ENCODE data around the gene CYP4V2. TPM values are rescaled to one million over a fixed set of nuclear protein-coding genes. Genes with fewer than 3 reads are reported as not detected.
A peak's percentile ranks its signal among the peaks of the same experiment; 100 is the strongest.

CYP4V2 gene
- total and polyA plus RNA-seq, 2 donors (not counting 1 experiment from before 2014, with no cell fraction given): 9.5 to 18.3 TPM

- Histone ChIP-seq H3K4me1 (ENCODE audit: control insufficient read depth in 2 of 2, insufficient read depth in 2 of 2, low read length in 2 of 2) (peaks cover 6 to 10% of the 10 kb centered on the region in 2 donors), H3K9me3 (ENCODE audit: control extremely low read depth in 1 of 3, control insufficient read depth in 2 of 3, insufficient read depth in 1 of 3, low read length in 2 of 3) (peaks cover 0 to 7% (median 0%) of the 10 kb centered on the region in 3 donors), H3K4me3 (ENCODE audit: control extremely low read depth in 1 of 5, extremely low read depth in 1 of 5, insufficient read depth in 1 of 5, low read depth in 2 of 5, low read length in 4 of 5) (no peak overlapping the region), H3K4me2 (replicated peaks; ENCODE audit: low read depth, low read length, poor library complexity, severe bottlenecking) (no peak overlapping the region), H4K20me1 (ENCODE audit: control insufficient read depth, insufficient read depth, low read length, poor library complexity, severe bottlenecking) (no peaks in the 10 kb centered on the region), H3K36me3 (replicated peaks in 1 of 2; ENCODE audit: control extremely low read depth in 1 of 2, control insufficient read depth in 1 of 2, extremely low read depth in 1 of 2, insufficient read depth in 2 of 2, low read length in 1 of 2) (no peaks in the 10 kb centered on the region), H3K27ac (ENCODE audit: low read length in 2 of 2) (no peak overlapping the region), H3K79me2 (ENCODE audit: control insufficient read depth, insufficient read depth, low read length) (no peaks in the 10 kb centered on the region), H3K9ac (ENCODE audit: low read length) (no peak overlapping the region), H2AFZ (ENCODE audit: insufficient read depth, low read depth, low read length, poor library complexity, severe bottlenecking) (no peak overlapping the region), H3K27me3 (replicated peaks in 1 of 4; ENCODE audit: control extremely low read depth in 1 of 4, control insufficient read depth in 3 of 4, insufficient read depth in 4 of 4, low read length in 3 of 4) (peaks cover 0 to 29% (median 20%) of the 10 kb centered on the region in 4 experiments)
- CTCF ChIA-PET: interaction anchor here (0.7 kb wide), 2 partner anchors 40 to 437 kb away, joined by 3 read pairs; no protein-coding TSS in a partner anchor
- H3K4me1 Mint-ChIP-seq: peaks cover 8% of the 10 kb centered on the region
- H3K4me3 Mint-ChIP-seq: no peak overlapping the region
- DNase-seq (no peak), ATAC-seq (ENCODE audit: low read depth) (no peak)
- H3K9me3 Mint-ChIP-seq (ENCODE audit: insufficient read depth): no peaks in the 10 kb centered on the region
- H3K27me3 Mint-ChIP-seq: peaks cover 50% of the 10 kb centered on the region
- intact Hi-C loops (cut with micrococcal nuclease): loop anchor here (10.0 kb wide), 1 partner anchor 435 kb away; no protein-coding TSS in a partner anchor
- TF ChIP-seq EZH2 (IDR thresholded peaks at IDR 0.05; ENCODE audit: borderline replicate concordance, insufficient read depth, low read depth, low read length, poor library complexity, severe bottlenecking) (no peak), CTCF (IDR thresholded peaks at IDR 0.05) (peak; percentile 57)
- no peak overlapping the region for H3K27ac Mint-ChIP-seq
- POLR2A ChIA-PET: no interaction called here
- 85% methylated on average over 10 of the region's 14 CpGs for WGBS (ENCODE audit: insufficient coverage)
Observed at GRCh38 chr4:186149872-186150271, 41.5 kb upstream of the CYP4V2 start.

GRCh38 chr4:186150926-186151325 is 40.4 kb upstream of the CYP4V2 start:
- H4K20me1 ChIP-seq (ENCODE audit: control insufficient read depth, insufficient read depth, low read length, poor library complexity, severe bottlenecking): no peaks in the 10 kb centered on the region
- H3K9me3 ChIP-seq (ENCODE audit: control extremely low read depth in 1 of 3, control insufficient read depth in 2 of 3, insufficient read depth in 1 of 3, low read length in 2 of 3): peaks cover 0 to 7% (median 0%) of the 10 kb centered on the region in 3 donors
- peaks cover 0 to 3% of the 10 kb centered on the region in 2 donors for H3K4me1 ChIP-seq (ENCODE audit: control insufficient read depth in 2 of 2, insufficient read depth in 2 of 2, low read length in 2 of 2)
- H3K27me3 ChIP-seq (replicated peaks in 1 of 4; ENCODE audit: control extremely low read depth in 1 of 4, control insufficient read depth in 3 of 4, insufficient read depth in 4 of 4, low read length in 3 of 4): peaks cover 0 to 18% (median 12%) of the 10 kb centered on the region in 4 experiments
- H3K4me2 ChIP-seq (replicated peaks; ENCODE audit: low read depth, low read length, poor library complexity, severe bottlenecking): no peak overlapping the region
- H3K27ac Mint-ChIP-seq: no peak overlapping the region
- CTCF ChIA-PET: no interaction called here
- ATAC-seq (ENCODE audit: low read depth): no peak
- H3K27ac ChIP-seq (ENCODE audit: low read length in 2 of 2): no peak overlapping the region
- H2AFZ ChIP-seq (ENCODE audit: insufficient read depth, low read depth, low read length, poor library complexity, severe bottlenecking): no peak overlapping the region
- 89% methylated on average over 11 of the region's 13 CpGs for WGBS (ENCODE audit: insufficient coverage)
- intact Hi-C loops (cut with micrococcal nuclease): loop anchor here (10.0 kb wide), 1 partner anchor 434 kb away; no protein-coding TSS in a partner anchor
- H3K27me3 Mint-ChIP-seq: peaks cover 47% of the 10 kb centered on the region
- TF ChIP-seq CTCF (IDR thresholded peaks at IDR 0.05) (no peak), EZH2 (IDR thresholded peaks at IDR 0.05; ENCODE audit: borderline replicate concordance, insufficient read depth, low read depth, low read length, poor library complexity, severe bottlenecking) (no peak)
- no peak overlapping the region for H3K4me3 ChIP-seq (ENCODE audit: control extremely low read depth in 1 of 5, extremely low read depth in 1 of 5, insufficient read depth in 1 of 5, low read depth in 2 of 5, low read length in 4 of 5)
- H3K9ac ChIP-seq (ENCODE audit: low read length): no peak overlapping the region
- no peak for DNase-seq
- H3K4me3 Mint-ChIP-seq: no peak overlapping the region
- POLR2A ChIA-PET: no interaction called here
- no peaks in the 10 kb centered on the region for H3K4me1 Mint-ChIP-seq
- no peaks in the 10 kb centered on the region for H3K36me3 ChIP-seq (replicated peaks in 1 of 2; ENCODE audit: control extremely low read depth in 1 of 2, control insufficient read depth in 1 of 2, extremely low read depth in 1 of 2, insufficient read depth in 2 of 2, low read length in 1 of 2)
- no peaks in the 10 kb centered on the region for H3K79me2 ChIP-seq (ENCODE audit: control insufficient read depth, insufficient read depth, low read length)
- no peaks in the 10 kb centered on the region for H3K9me3 Mint-ChIP-seq (ENCODE audit: insufficient read depth)

Measured in B cell (primary cell).